ENCODE data around the gene THSD4. TPM values are rescaled to one million over a fixed set of nuclear protein-coding genes. Genes with fewer than 3 reads are reported as not detected.

The THSD4 gene
- total RNA-seq, 1 experiment from 2014 or later, result 65.4 TPM

DNA sequence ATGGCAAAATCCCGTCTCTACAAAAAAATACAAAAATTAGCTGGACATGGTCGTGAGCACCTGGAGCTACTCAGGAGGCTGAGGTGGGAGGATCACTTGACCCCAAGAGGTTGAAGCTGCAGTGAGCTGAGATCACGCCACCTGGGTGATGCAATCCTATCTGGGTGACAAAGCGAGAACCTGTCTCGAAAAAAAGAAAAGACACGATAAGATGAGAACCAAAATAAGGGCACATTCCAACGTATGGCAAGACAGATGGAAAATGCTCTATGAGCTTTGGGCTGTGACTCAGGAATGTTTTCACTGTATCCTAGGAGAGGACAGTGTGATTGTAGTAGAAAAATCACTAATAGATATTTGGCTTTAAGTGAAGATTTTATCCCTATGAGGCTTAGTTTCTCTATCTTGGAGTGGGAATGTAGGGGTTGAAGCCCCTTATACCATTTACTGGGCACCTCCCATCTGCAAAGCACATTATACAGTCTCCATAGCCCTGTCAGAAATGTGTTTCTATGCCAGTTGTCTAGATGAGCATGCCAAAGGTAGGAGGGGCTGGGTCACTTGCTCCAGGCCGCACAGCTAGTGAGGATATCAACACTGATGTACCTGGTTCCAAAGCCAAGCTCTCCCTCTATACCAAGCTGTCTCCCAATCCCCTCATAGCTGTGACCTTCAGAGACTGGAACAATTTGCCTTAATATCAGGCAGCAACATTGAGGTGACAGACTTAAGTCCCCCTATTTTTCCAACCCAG lies 641.5 kb downstream of the THSD4 start:
- TF ChIP-seq TCF7L2 (IDR thresholded peaks at IDR 0.05; ENCODE audit: low read depth, low read length), result no peak
- TF ChIP-seq, protein P1, sequence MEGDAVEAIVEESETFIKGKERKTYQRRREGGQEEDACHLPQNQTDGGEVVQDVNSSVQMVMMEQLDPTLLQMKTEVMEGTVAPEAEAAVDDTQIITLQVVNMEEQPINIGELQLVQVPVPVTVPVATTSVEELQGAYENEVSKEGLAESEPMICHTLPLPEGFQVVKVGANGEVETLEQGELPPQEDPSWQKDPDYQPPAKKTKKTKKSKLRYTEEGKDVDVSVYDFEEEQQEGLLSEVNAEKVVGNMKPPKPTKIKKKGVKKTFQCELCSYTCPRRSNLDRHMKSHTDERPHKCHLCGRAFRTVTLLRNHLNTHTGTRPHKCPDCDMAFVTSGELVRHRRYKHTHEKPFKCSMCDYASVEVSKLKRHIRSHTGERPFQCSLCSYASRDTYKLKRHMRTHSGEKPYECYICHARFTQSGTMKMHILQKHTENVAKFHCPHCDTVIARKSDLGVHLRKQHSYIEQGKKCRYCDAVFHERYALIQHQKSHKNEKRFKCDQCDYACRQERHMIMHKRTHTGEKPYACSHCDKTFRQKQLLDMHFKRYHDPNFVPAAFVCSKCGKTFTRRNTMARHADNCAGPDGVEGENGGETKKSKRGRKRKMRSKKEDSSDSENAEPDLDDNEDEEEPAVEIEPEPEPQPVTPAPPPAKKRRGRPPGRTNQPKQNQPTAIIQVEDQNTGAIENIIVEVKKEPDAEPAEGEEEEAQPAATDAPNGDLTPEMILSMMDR (IDR thresholded peaks at IDR 0.05), result no peak
- TF ChIP-seq, protein P2, sequence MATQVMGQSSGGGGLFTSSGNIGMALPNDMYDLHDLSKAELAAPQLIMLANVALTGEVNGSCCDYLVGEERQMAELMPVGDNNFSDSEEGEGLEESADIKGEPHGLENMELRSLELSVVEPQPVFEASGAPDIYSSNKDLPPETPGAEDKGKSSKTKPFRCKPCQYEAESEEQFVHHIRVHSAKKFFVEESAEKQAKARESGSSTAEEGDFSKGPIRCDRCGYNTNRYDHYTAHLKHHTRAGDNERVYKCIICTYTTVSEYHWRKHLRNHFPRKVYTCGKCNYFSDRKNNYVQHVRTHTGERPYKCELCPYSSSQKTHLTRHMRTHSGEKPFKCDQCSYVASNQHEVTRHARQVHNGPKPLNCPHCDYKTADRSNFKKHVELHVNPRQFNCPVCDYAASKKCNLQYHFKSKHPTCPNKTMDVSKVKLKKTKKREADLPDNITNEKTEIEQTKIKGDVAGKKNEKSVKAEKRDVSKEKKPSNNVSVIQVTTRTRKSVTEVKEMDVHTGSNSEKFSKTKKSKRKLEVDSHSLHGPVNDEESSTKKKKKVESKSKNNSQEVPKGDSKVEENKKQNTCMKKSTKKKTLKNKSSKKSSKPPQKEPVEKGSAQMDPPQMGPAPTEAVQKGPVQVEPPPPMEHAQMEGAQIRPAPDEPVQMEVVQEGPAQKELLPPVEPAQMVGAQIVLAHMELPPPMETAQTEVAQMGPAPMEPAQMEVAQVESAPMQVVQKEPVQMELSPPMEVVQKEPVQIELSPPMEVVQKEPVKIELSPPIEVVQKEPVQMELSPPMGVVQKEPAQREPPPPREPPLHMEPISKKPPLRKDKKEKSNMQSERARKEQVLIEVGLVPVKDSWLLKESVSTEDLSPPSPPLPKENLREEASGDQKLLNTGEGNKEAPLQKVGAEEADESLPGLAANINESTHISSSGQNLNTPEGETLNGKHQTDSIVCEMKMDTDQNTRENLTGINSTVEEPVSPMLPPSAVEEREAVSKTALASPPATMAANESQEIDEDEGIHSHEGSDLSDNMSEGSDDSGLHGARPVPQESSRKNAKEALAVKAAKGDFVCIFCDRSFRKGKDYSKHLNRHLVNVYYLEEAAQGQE (IDR thresholded peaks at IDR 0.05; ENCODE audit: insufficient read depth in 1 of 2, low read depth in 2 of 2, low read length in 1 of 2), result no peak
- TF ChIP-seq POLR2AphosphoS5 (IDR thresholded peaks at IDR 0.05; ENCODE audit: low read depth, low read length), result no peak
- TF ChIP-seq SIN3A (IDR thresholded peaks at IDR 0.05; ENCODE audit: borderline replicate concordance, insufficient read depth, low read depth, low read length), result no peak
- ChIA-PET POLR2A (no interaction called here), CTCF (no interaction called here)
- no peaks in the 10 kb centered on the region for H3K36me3 ChIP-seq (ENCODE audit: control insufficient read depth, insufficient read depth, low read length)
- intact Hi-C loops (cut with micrococcal nuclease; ENCODE audit: unreplicated experiment), result no loop called here
- peaks cover 34% of the 10 kb centered on the region; the same call in 1 of the 2 replicates for H3K9me3 ChIP-seq (ENCODE audit: control insufficient read depth, insufficient read depth, low read depth, low read length)
- H3K27ac ChIP-seq (ENCODE audit: low read length), result no peak overlapping the region
- ATAC-seq, result no peak
- in situ Hi-C loops (cut with HindIII; ENCODE audit: low pct_unique_long_range_greater_than_20kb, low sequenced_read_pairs), result no loop called here
- no peak for DNase-seq (ENCODE audit: low read depth, low spot score)
- H3K27me3 ChIP-seq (ENCODE audit: control insufficient read depth, insufficient read depth, low read length), result no peaks in the 10 kb centered on the region
- BruUV-seq (replicated peaks), result no TSS peak
- no peak overlapping the region for H3K4me3 ChIP-seq (ENCODE audit: low read depth in 2 of 2, low read length in 2 of 2)
- H3K4me1 ChIP-seq (ENCODE audit: control insufficient read depth, insufficient read depth, low read length), result peaks cover 12% of the 10 kb centered on the region

DNA sequence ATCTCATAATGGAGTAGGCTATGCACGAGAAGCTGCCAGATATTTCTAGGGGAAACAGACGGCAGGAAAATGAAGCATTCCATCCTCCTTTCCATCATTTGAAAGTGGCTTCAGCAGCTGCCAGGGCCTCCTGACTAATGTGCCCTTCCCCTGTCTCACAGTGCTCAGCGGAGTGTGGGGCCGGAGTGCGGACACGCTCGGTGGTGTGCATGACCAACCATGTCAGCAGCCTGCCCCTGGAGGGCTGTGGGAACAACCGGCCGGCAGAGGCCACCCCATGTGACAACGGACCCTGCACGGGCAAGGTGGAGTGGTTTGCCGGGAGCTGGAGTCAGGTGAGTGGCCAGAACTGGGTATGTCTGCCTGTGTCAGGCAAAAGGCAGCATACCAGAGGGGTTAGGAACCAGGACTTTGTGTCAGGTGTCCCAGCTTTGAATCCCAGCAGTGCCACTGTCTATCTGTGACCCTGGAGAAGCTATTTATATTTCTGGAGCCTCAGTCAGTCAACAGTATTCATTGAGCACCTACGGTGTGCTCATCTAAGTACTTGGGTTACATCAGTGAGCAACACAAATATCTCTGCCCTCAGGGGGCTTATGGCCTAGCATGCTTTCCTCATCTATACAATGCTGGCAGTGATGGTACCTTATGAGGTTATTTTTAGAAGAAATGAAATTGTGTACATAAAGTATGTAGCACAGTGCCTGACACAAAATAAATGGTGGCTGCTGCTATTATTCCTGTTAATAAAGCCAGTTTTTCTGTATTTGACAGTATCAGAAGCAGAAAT lies 642.7 kb downstream of the THSD4 start:
- POLR2A ChIA-PET, result no interaction called here
- Histone ChIP-seq H3K4me1 (ENCODE audit: control insufficient read depth, insufficient read depth, low read length) (peaks cover 6% of the 10 kb centered on the region), H3K27ac (ENCODE audit: low read length) (no peak overlapping the region), H3K27me3 (ENCODE audit: control insufficient read depth, insufficient read depth, low read length) (no peaks in the 10 kb centered on the region), H3K4me3 (ENCODE audit: low read depth in 2 of 2, low read length in 2 of 2) (no peak overlapping the region), H3K36me3 (ENCODE audit: control insufficient read depth, insufficient read depth, low read length) (no peaks in the 10 kb centered on the region), H3K9me3 (ENCODE audit: control insufficient read depth, insufficient read depth, low read depth, low read length) (peaks cover 34% of the 10 kb centered on the region; the same call in 1 of the 2 replicates)
- intact Hi-C loops (cut with micrococcal nuclease; ENCODE audit: unreplicated experiment), result no loop called here
- BruUV-seq (replicated peaks), result no TSS peak
- TF ChIP-seq, protein P1 (IDR thresholded peaks at IDR 0.05), result no peak
- no peak for TF ChIP-seq TCF7L2 (IDR thresholded peaks at IDR 0.05; ENCODE audit: low read depth, low read length)
- TF ChIP-seq SIN3A (IDR thresholded peaks at IDR 0.05; ENCODE audit: borderline replicate concordance, insufficient read depth, low read depth, low read length), result no peak
- TF ChIP-seq, protein P2 (IDR thresholded peaks at IDR 0.05; ENCODE audit: insufficient read depth in 1 of 2, low read depth in 2 of 2, low read length in 1 of 2), result no peak
- no peak for TF ChIP-seq POLR2AphosphoS5 (IDR thresholded peaks at IDR 0.05; ENCODE audit: low read depth, low read length)
- in situ Hi-C loops (cut with HindIII; ENCODE audit: low pct_unique_long_range_greater_than_20kb, low sequenced_read_pairs), result no loop called here
- no peak for DNase-seq (ENCODE audit: low read depth, low spot score)
- no peak for ATAC-seq
- CTCF ChIA-PET, result no interaction called here
